ENCODE measurements around the gene ICAM3.

The ICAM3 gene

DNA sequence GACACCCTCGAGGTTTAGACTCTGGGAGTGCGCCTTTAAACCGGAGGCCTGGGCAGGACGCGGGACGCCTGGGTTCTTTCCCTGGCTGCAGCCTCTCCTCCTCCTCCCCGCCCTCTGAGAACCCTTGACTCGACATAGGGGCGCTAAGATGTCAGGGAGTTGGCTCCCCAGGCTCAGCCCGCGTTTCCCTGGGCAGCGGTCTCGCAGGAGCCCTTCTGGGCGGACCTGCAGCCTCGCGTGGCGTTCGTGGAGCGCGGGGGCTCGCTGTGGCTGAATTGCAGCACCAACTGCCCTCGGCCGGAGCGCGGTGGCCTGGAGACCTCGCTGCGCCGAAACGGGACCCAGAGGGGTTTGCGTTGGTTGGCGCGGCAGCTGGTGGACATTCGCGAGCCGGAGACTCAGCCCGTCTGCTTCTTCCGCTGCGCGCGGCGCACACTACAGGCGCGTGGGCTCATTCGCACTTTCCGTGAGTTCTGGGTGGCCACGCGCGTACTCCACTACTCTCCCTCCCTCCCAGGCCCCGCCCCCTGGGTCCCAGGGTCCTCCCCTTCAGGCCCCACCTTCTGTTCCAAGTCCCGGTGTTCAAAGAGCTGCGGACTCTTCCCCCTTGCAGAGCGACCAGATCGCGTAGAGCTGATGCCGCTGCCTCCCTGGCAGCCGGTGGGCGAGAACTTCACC lies 48.4 kb downstream of the ICAM3 start:
- no peak for DNase-seq

DNA sequence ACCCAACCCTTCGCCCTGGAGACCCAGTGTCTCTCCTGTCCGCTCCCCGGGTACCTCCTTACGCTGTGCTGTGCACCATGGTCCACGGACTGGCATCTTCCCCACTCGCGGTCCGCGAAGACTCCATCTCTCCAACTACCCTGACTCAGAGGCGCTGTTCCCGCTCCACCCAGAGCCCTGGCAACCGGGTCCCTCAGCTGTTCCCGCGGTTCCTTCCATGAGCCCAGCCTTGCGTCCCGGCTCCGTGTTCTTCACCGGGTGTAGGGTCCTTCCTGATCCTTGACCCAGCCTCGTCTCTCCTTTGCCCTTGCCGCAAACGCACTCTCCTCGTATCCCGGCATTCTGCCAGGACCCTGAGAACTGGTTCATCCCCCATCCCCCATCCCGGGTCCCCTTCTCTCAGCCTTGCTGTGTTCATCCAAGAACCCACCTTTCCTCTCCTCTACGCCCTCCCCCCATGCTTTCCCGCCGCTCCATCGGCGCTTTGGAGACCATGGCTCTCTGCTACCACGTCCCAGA lies 49.0 kb downstream of the ICAM3 start:
- no peak for DNase-seq

DNA sequence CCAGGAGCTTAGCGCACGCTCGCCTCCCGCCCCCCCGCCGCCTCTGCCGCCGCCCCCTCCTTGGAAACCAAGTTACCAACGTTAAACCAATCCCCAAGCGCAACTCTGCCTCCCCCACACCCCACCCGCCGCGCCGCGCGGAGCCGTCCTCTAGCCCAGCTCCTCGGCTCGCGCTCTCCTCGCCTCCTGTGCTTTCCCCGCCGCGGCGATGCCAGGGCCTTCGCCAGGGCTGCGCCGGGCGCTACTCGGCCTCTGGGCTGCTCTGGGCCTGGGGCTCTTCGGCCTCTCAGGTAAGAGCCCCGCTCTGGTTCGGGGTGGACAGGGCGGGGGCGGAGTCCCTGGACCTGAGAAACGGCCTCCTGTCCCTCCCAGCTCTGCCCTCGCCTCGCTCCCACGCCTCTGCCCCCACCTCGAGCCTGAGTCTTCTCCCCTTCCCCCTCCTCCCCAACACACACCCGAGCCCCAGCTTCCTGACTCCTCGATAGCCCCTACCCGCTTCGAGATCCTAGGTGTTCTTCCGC lies 49.5 kb downstream of the ICAM3 start, which contains the start of gene ICAM5:
ICAM5 (plus strand) TSS at position 117 of the 521 bp plus-strand sequence; CDS start at position 209, 92 bp downstream.
- no peak for DNase-seq

DNA sequence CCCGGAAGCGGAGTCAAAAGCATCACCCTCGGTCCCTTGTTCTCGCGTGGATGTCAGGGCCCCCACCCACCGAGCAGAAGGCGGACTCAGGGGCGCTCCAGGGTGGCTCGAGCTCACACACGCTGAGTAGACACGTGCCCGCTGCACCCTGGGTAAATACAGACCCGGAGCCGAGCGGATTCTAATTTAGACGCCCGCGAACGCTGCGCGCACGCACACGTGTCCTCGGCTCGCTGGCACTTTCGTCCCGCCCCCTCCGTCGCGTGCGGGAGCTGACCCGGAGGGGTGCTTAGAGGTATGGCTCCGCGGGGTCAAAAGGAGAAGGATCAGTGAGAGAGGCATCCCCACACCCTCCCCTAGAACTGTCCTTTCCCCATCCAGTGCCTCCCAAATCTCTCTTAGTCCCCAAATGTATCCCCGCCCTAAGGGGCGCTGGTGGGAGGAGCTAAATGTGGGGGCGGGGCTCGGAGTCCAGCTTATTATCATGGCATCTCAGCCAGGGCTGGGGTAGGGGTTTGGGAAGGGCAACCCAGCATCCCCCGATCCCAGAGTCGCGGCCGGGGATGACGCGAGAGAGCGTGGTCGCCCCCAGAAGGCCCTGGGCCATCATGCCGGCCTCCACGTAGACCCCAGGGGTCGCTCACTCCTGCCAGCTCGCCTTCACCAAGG lies 50.1 kb downstream of the ICAM3 start:
- no peak for DNase-seq

DNA sequence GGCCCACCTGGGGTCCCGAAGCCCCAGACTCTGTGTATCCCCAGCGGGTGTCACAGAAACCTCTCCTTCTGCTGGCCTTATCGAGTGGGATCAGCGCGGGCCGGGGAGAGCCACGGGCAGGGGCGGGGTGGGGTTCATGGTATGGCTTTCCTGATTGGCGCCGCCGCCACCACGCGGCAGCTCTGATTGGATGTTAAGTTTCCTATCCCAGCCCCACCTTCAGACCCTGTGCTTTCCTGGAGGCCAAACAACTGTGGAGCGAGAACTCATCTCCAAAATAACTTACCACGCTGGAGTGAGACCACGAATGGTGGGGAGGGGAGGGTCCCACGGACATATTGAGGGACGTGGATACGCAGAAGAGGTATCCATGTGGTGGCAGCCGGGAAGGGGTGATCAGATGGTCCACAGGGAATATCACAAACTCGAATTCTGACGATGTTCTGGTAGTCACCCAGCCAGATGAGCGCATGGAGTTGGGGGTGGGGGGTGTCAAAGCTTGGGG lies 50.7 kb downstream of the ICAM3 start:
- no peak for DNase-seq

DNA sequence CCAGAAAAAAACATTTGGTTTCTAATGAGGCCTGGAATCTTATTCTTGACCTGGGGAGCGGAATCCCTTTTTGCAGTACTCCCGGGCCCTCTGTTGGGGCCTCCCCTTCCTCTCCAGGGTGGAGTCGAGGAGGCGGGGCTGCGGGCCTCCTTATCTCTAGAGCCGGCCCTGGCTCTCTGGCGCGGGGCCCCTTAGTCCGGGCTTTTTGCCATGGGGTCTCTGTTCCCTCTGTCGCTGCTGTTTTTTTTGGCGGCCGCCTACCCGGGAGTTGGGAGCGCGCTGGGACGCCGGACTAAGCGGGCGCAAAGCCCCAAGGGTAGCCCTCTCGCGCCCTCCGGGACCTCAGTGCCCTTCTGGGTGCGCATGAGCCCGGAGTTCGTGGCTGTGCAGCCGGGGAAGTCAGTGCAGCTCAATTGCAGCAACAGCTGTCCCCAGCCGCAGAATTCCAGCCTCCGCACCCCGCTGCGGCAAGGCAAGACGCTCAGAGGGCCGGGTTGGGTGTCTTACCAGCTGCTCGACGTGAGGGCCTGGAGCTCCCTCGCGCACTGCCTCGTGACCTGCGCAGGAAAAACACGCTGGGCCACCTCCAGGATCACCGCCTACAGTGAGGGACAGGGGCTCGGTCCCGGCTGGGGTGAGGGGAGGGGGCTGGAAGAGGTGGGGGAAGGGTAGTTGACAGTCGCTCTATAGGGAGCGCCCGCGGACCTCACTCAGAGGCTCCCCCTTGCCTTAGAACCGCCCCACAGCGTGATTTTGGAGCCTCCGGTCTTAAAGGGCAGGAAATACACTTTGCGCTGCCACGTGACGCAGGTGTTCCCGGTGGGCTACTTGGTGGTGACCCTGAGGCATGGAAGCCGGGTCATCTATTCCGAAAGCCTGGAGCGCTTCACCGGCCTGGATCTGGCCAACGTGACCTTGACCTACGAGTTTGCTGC lies 52.4 kb downstream of the ICAM3 start, which contains the start of gene ICAM4:
ICAM4 (plus strand) TSS at position 153 of the 935 bp plus-strand sequence; CDS start at position 211, 58 bp downstream.
- DNase-seq, result no peak

DNA sequence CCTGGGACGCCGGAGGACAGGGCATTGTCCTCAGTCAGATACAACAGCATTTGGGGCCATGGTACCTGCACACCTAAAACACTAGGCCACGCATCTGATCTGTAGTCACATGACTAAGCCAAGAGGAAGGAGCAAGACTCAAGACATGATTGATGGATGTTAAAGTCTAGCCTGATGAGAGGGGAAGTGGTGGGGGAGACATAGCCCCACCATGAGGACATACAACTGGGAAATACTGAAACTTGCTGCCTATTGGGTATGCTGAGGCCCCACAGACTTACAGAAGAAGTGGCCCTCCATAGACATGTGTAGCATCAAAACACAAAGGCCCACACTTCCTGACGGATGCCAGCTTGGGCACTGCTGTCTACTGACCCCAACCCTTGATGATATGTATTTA lies 54.0 kb downstream of the ICAM3 start:
- DNase-seq, result no peak

DNA sequence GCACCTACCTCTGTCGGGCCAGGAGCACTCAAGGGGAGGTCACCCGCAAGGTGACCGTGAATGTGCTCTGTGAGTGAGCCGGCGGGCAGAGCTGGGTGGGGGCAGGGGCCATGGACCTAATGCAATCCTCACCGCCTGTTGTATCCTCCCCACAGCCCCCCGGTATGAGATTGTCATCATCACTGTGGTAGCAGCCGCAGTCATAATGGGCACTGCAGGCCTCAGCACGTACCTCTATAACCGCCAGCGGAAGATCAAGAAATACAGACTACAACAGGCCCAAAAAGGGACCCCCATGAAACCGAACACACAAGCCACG lies 54.5 kb downstream of the ICAM3 start:
- DNase-seq, result no peak

DNA sequence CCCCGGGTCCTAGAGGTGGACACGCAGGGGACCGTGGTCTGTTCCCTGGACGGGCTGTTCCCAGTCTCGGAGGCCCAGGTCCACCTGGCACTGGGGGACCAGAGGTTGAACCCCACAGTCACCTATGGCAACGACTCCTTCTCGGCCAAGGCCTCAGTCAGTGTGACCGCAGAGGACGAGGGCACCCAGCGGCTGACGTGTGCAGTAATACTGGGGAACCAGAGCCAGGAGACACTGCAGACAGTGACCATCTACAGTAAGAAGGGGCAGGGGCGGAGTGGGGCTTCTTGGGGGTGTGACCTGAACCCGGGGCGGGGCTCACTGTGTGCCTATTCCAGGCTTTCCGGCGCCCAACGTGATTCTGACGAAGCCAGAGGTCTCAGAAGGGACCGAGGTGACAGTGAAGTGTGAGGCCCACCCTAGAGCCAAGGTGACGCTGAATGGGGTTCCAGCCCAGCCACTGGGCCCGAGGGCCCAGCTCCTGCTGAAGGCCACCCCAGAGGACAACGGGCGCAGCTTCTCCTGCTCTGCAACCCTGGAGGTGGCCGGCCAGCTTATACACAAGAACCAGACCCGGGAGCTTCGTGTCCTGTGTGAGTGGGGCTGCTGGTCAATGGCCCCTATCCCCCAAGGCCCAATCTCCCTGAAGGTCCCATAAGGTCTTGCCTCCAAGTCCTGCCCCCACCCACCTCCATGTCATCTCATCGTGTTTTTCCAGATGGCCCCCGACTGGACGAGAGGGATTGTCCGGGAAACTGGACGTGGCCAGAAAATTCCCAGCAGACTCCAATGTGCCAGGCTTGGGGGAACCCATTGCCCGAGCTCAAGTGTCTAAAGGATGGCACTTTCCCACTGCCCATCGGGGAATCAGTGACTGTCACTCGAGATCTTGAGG lies 55.1 kb downstream of the ICAM3 start:
- DNase-seq, result no peak
